ENCODE data around the gene C10orf71.

C10orf71 gene, protein sequence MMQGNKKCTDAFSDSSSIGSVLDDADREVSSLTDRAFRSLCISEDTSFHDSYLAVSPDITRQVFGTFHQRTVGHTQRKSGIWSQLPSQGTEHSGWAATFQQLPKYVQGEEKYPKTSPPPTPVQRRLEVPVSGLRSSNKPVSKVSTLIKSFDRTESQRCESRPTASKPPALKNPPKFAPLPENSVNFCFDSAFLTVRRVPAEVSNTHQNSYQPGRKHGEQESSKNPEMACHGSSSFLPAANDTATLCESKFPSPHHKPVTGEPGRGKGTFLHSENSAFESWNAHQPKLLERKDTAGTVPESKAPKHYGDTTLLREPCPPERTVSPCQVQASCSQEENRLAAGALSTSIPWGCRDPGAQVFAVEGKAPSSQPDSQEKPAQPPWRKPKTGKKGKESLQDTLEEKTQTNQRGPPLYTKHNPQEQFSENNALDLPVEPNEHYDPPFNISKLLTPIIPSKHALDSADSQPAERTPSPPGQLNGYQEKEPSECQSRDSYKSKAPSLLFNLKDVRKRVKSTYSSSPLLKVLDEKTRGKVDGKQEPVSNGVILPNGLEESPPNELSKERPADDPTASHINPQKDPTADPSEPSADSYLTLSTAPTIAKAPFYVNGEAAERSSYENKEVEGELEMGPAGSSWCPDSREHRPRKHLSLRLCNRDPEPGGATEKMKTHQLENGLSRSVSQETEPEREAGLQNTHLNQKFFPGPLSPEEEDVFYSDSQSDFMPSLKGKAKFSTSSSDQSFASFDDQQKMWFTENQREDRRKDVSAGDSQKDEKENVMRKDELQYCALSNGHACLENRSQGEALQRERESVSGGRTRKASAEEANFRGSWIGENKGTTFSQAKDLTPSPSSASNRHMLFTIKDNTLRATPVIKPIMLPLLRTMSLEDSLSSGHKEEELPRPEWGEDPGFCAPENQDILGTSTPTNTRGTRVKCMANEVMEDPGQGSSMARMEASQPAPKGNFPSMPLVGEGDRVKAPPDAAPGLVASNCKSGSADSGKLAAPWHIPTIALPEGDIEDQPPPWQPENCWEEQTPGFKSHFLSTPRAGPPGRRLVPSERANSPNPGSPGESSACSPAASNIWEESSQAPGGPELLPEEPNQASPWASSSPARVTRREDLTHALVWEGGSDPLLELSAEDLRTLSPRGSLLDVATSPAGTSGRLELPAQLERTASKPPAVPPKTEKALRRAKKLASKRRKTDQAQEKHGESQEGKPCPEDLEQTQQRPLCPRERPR (N-terminal part only)

DNA sequence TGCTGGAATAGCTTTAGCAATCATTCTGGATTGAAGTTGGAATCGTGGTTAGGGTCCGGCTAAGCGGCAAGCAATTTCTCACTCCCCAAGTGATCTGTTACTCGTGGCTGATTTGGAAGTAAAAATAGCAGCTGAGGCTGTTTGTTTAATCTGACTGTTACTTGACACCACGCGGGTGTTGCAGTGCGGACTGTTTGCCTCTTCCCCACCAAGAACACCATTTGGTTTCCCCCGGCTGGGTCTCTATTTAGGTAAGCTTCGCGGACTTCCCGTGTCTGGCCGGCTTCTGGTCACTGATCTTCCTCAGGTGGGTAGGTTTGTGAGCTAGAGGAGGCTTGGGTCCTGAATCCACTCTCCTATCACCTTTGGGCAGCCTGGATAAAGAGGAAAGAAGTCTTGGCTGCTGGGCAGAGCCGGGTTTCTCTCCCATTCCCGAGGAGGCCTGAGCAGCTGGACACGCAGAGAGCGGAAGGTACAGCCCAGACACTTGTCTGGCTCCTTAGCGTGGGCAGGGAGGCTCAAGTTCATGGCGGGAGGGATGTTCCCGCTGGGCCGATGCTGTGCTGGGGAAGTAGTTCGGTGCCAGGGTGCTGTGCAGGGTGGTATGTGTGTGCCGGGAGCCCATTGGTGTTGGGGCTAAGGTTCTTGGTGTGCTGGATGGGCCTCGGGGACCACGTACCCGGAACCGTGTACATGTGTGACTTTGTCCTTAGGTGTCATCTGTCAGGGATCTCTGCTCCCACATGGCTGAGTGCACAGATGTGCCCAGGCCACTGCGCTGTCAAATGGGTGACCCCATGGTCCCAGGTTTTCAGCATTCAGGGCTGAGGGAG, at the start of gene C10orf71:
TSS of gene C10orf71 (plus strand) at position 188 of the 833 bp plus-strand sequence. CDS start 23,376 bp downstream, outside the sequence.
- Histone ChIP-seq H3K36me3 (ENCODE audit: control insufficient read depth in 5 of 5, insufficient read depth in 5 of 5, low read length in 5 of 5) (no peaks in the 10 kb centered on the region), H3K9ac (ENCODE audit: low read length in 5 of 5) (no peak within 1 kb of the TSS), H3K27ac (ENCODE audit: low read depth, low read length) (no peak within 1 kb of the TSS), H3K4me1 (ENCODE audit: control insufficient read depth in 5 of 5, insufficient read depth in 5 of 5, low read length in 5 of 5) (peaks cover 0 to 33% (median 23%) of the 10 kb centered on the region in 5 donors), H3K9me3 (ENCODE audit: control insufficient read depth in 5 of 5, low read length in 5 of 5) (no peaks in the 10 kb centered on the region), H3K4me3 (ENCODE audit: low read depth in 1 of 5, low read length in 5 of 5) (no peak within 1 kb of the TSS), H3K27me3 (ENCODE audit: control insufficient read depth in 5 of 5, insufficient read depth in 4 of 5, low read length in 5 of 5) (peaks cover 0 to 3% (median 0%) of the 10 kb centered on the region in 5 donors)

DNA sequence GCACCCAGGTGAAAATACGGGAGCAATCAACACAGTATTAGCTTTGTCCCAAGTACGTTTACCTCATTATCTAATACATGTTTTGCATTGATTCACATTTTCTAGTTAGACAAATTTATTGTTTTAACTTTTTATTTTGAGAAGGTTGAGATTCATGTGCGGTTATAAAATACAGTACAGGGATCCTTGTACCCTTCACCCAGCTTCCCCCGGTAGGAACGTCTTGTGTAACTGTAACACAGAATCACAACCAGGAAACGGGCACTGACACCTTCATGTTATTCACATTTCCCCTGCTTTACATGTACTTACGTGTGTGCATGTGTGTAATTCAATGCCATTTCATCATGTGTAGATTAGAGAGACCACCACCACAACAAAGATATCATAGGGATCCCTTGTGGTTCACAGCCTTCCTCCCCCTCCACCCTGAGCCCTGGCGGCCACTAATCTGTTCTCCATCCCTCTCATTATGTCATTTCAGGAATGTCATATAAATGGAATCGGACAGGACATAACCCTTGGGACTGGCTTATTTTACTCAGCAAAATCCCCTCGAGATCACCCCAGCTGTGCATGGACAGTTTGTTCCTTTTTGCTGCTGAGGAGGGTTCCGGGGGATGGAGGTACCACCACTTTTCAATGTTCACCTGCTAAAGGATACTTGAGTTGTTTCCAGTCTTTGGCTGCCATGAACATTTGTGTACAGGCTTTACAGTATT, 46.5 kb upstream of the C10orf71 start:
- no peaks in the 10 kb centered on the region for H3K9me3 ChIP-seq (ENCODE audit: control insufficient read depth in 5 of 5, low read length in 5 of 5)

DNA sequence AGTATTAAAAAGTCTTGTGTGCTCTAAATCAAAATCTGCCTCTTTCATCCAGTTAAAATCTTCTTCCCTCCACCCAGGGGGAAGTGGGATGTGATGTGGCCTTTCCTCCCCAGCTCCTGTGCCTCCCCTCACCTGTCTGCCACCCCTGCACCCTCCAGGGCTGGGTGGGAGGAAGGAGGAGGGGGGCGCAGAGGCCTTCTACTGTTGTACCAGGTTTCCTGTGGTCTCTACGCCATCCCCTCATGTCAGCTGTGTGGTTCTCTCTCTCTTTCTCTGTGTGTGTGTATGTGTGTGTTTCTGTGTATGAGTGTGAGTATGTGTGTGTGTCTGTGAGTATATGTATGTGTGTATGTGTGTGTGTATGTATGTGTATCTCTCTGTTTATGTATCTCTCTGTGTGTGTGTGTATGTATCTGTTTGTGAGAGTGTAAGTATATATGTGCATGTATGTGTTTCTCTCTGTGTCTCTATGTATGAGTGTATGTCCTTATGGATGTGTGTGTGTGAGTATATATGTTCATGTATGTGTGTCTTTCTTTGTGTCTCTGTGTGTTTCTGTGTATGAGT, 45.5 kb upstream of the C10orf71 start:
- H3K9me3 ChIP-seq (ENCODE audit: control insufficient read depth in 5 of 5, low read length in 5 of 5) = peaks cover 0 to 2% (median 0%) of the 10 kb centered on the region in 5 donors
- H3K9ac ChIP-seq (ENCODE audit: low read length in 5 of 5) = no peak overlapping the region
- H3K36me3 ChIP-seq (ENCODE audit: control insufficient read depth in 5 of 5, insufficient read depth in 5 of 5, low read length in 5 of 5) = no peaks in the 10 kb centered on the region
- H3K4me3 ChIP-seq (ENCODE audit: low read depth in 1 of 5, low read length in 5 of 5) = no peak overlapping the region
- H3K4me1 ChIP-seq (ENCODE audit: control insufficient read depth in 5 of 5, insufficient read depth in 5 of 5, low read length in 5 of 5) = peaks cover 0 to 12% (median 7%) of the 10 kb centered on the region in 5 donors
- H3K27ac ChIP-seq (ENCODE audit: low read depth, low read length) = no peak overlapping the region
- no peaks in the 10 kb centered on the region for H3K27me3 ChIP-seq (ENCODE audit: control insufficient read depth in 5 of 5, insufficient read depth in 4 of 5, low read length in 5 of 5)

More for the DNA sequence above, 46.5 kb upstream of the C10orf71 start:
- Histone ChIP-seq H3K4me1 (ENCODE audit: control insufficient read depth in 5 of 5, insufficient read depth in 5 of 5, low read length in 5 of 5) (peaks cover 0 to 12% (median 7%) of the 10 kb centered on the region in 5 donors), H3K27me3 (ENCODE audit: control insufficient read depth in 5 of 5, insufficient read depth in 4 of 5, low read length in 5 of 5) (no peaks in the 10 kb centered on the region), H3K4me3 (ENCODE audit: low read depth in 1 of 5, low read length in 5 of 5) (no peak overlapping the region), H3K9ac (ENCODE audit: low read length in 5 of 5) (no peak overlapping the region), H3K27ac (ENCODE audit: low read depth, low read length) (no peak overlapping the region), H3K36me3 (ENCODE audit: control insufficient read depth in 5 of 5, insufficient read depth in 5 of 5, low read length in 5 of 5) (no peaks in the 10 kb centered on the region)

- H3K36me3 ChIP-seq (ENCODE audit: control insufficient read depth in 5 of 5, insufficient read depth in 5 of 5, low read length in 5 of 5) = no peaks in the 10 kb centered on the region
- H3K4me1 ChIP-seq (ENCODE audit: control insufficient read depth in 5 of 5, insufficient read depth in 5 of 5, low read length in 5 of 5) = peaks cover 0 to 12% (median 7%) of the 10 kb centered on the region in 5 donors
Measured at GRCh38 chr10:49254150-49254549, 44.8 kb upstream of the C10orf71 start.

DNA sequence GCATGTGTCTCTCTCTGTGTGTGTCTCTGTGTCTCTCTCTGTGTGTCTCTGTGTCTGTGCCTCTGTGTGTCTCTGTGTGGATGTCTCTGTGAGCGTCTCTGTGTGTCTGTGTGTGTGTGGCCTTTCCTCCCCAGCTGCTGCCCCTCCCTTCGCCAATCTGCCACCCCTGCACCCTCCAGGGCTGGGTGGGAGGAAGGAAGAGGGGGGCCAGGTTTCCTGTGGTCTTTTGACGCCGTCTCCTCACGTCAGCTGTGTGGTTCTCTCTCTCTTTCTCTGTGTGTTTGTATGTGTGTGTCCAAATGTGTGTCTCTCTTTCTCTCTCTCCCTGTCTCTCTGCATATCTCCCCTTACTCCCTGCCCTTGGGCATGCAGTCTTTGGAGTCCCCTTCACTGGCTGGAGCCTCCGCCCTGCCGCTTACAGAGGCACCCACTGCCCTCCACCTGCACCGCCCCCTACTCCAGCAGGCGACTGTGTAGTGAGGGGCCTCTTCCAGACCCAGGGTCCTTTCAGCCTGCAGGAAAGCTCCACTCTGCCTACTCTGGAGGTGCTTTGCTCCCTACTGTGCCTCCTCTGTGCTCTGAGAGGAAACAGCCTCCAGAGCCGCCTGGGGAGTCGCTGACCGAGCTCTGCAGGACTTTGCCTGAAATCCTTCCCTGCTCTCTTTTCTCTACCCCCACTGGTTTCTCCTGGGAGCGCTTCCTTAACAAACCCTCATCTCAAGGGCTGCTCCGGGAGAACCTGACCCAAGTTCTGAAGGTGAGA, 44.2 kb upstream of the C10orf71 start:
- no peaks in the 10 kb centered on the region for H3K27me3 ChIP-seq (ENCODE audit: control insufficient read depth in 5 of 5, insufficient read depth in 4 of 5, low read length in 5 of 5)
- peaks cover 0 to 12% (median 7%) of the 10 kb centered on the region in 5 donors for H3K4me1 ChIP-seq (ENCODE audit: control insufficient read depth in 5 of 5, insufficient read depth in 5 of 5, low read length in 5 of 5)
- H3K9me3 ChIP-seq (ENCODE audit: control insufficient read depth in 5 of 5, low read length in 5 of 5) = peaks cover 0 to 3% (median 0%) of the 10 kb centered on the region in 5 donors
- H3K4me3 ChIP-seq (ENCODE audit: low read depth in 1 of 5, low read length in 5 of 5) = no peak overlapping the region
- H3K9ac ChIP-seq (ENCODE audit: low read length in 5 of 5) = no peak overlapping the region
- no peak overlapping the region for H3K27ac ChIP-seq (ENCODE audit: low read depth, low read length)
- no peaks in the 10 kb centered on the region for H3K36me3 ChIP-seq (ENCODE audit: control insufficient read depth in 5 of 5, insufficient read depth in 5 of 5, low read length in 5 of 5)

More at GRCh38 chr10:49254150-49254549, 44.8 kb upstream of the C10orf71 start:
- H3K9ac ChIP-seq (ENCODE audit: low read length in 5 of 5) = no peak overlapping the region
- peaks cover 0 to 3% (median 0%) of the 10 kb centered on the region in 5 donors for H3K9me3 ChIP-seq (ENCODE audit: control insufficient read depth in 5 of 5, low read length in 5 of 5)
- no peak overlapping the region for H3K4me3 ChIP-seq (ENCODE audit: low read depth in 1 of 5, low read length in 5 of 5)
- no peaks in the 10 kb centered on the region for H3K27me3 ChIP-seq (ENCODE audit: control insufficient read depth in 5 of 5, insufficient read depth in 4 of 5, low read length in 5 of 5)
- H3K27ac ChIP-seq (ENCODE audit: low read depth, low read length) = no peak overlapping the region

GRCh38 chr10:49255883-49256282, 43.1 kb upstream of the C10orf71 start:
- peaks cover 0 to 6% (median 3%) of the 10 kb centered on the region in 5 donors for H3K9me3 ChIP-seq (ENCODE audit: control insufficient read depth in 5 of 5, low read length in 5 of 5)
- H3K4me3 ChIP-seq (ENCODE audit: low read depth in 1 of 5, low read length in 5 of 5) = no peak overlapping the region
- H3K4me1 ChIP-seq (ENCODE audit: control insufficient read depth in 5 of 5, insufficient read depth in 5 of 5, low read length in 5 of 5) = peaks cover 0 to 12% (median 7%) of the 10 kb centered on the region in 5 donors

GRCh38 chr10:49257154-49257553, 41.8 kb upstream of the C10orf71 start:
- no peak overlapping the region for H3K27ac ChIP-seq (ENCODE audit: low read depth, low read length)
- H3K36me3 ChIP-seq (ENCODE audit: control insufficient read depth in 5 of 5, insufficient read depth in 5 of 5, low read length in 5 of 5) = no peaks in the 10 kb centered on the region
- H3K9me3 ChIP-seq (ENCODE audit: control insufficient read depth in 5 of 5, low read length in 5 of 5) = peaks cover 0 to 6% (median 3%) of the 10 kb centered on the region in 5 donors
- H3K4me3 ChIP-seq (ENCODE audit: low read depth in 1 of 5, low read length in 5 of 5) = no peak overlapping the region
- H3K27me3 ChIP-seq (ENCODE audit: control insufficient read depth in 5 of 5, insufficient read depth in 4 of 5, low read length in 5 of 5) = no peaks in the 10 kb centered on the region
- H3K4me1 ChIP-seq (ENCODE audit: control insufficient read depth in 5 of 5, insufficient read depth in 5 of 5, low read length in 5 of 5) = peaks cover 0 to 12% (median 7%) of the 10 kb centered on the region in 5 donors
- H3K9ac ChIP-seq (ENCODE audit: low read length in 5 of 5) = no peak overlapping the region

More at GRCh38 chr10:49255883-49256282, 43.1 kb upstream of the C10orf71 start:
- H3K9ac ChIP-seq (ENCODE audit: low read length in 5 of 5) = no peak overlapping the region
- H3K27me3 ChIP-seq (ENCODE audit: control insufficient read depth in 5 of 5, insufficient read depth in 4 of 5, low read length in 5 of 5) = no peaks in the 10 kb centered on the region
- H3K27ac ChIP-seq (ENCODE audit: low read depth, low read length) = no peak overlapping the region
- H3K36me3 ChIP-seq (ENCODE audit: control insufficient read depth in 5 of 5, insufficient read depth in 5 of 5, low read length in 5 of 5) = no peaks in the 10 kb centered on the region
